Peyer's patch (tissue), 4 donors: ENCODE measurements around the gene CTTNBP2NL. TPM values are rescaled to one million over a fixed set of nuclear protein-coding genes. Genes with fewer than 3 reads are reported as not detected.
"Not testable (repeated sequence)": the region's sequence is repeated elsewhere in the genome, so short reads cannot be mapped to it uniquely, and the experiment has no call there.

Experiments
- DNase-seq, 3 donors: peaks; one replicate each; pipeline ENCODE4 v3.0.0-alpha.2; 2017 to 2019
- H3K27ac ChIP-seq, 4 donors: fragments of 200-600 bp; sonication (generic); one replicate each; pipeline ENCODE4 v1.5.1; 2016 to 2019
- H3K27me3 ChIP-seq, 2 donors: fragments of 200-600 bp; sonication (generic); one replicate each; pipeline ENCODE4 v1.5.1; 2019
- H3K36me3 ChIP-seq, 3 donors: fragments of 200-600 bp; sonication (generic); one replicate each; pipeline ENCODE4 v1.5.1; 2016 to 2019
- H3K4me1 ChIP-seq, 4 donors: fragments of 200-600 bp; sonication (generic); one replicate each; pipeline ENCODE4 v1.5.1; 2016 to 2019
- H3K4me3 ChIP-seq, 4 donors: fragments of 200-600 bp; sonication (generic); 1 replicate in 3 of 4; 2 replicates in 1 of 4; pipeline ENCODE4 v1.5.1; 2016 to 2019; ENCODE audit warnings: mild to moderate bottlenecking in 1 of 4
- H3K9me3 ChIP-seq, 4 donors: fragments of 200-600 bp; sonication (generic); one replicate each; pipeline ENCODE4 v1.5.1; 2016 to 2019; ENCODE audit warnings: mild to moderate bottlenecking in 1 of 4
- CTCF ChIP-seq, 6 experiments: fragments of 450-650 bp in 4 of 6; fragments of 200-600 bp in 2 of 6; sonication (generic) in 1 of 6; IDR thresholded peaks; one replicate each; pipeline ENCODE4 v1.5.1; 2017 to 2019; ENCODE audit warnings: antibody characterized with exemption in 6 of 6, mild to moderate bottlenecking in 3 of 6, moderate library complexity in 1 of 6
- POLR2A ChIP-seq, 2 donors: fragments of 450-650 bp; IDR thresholded peaks; one replicate each; pipeline ENCODE4 v1.5.1; 2017; ENCODE audit warnings: antibody characterized with exemption in 2 of 2, mild to moderate bottlenecking in 2 of 2, moderate library complexity in 2 of 2
- total RNA-seq, 4 donors: library from RNA; depleted of rRNA; stranded (reverse); fragments of >200 nt; gene quantifications; one replicate each; pipeline ENCODE4 v1.1.0, GENCODE V29; 2016

CTTNBP2NL gene
- total RNA-seq, 4 donors from 2014 or later, result 28.4 to 81.7 (median 59.1) TPM

DNA sequence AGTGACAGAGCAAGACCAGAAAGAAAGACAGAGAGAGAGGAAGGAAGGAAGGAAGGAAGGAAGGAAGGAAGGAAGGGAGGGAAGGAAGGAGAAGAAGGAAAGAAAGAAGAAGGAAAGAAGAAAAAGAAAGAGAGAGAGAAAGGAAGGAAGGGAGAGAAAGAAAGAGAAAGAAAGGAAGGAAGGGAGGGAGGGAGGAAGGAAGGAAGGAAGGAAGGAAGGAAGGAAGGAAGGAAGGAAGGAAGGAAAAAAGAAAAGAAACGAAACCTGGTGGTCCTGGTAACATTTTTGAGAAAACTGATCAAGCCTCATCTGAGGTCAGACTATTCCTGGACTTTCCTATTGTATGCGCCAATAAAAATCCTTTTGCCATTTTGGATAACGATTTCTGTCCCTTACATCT lies 8.2 kb upstream of the CTTNBP2NL start:
- Histone ChIP-seq H3K27ac (no peak overlapping the region), H3K36me3 (no peaks in the 10 kb centered on the region), H3K9me3 (no peaks in the 10 kb centered on the region), H3K27me3 (no peaks in the 10 kb centered on the region), H3K4me1 (peaks cover 0 to 11% (median 1%) of the 10 kb centered on the region in 4 donors), H3K4me3 (no peak overlapping the region)
- DNase-seq, result no peak
- TF ChIP-seq CTCF (IDR thresholded peaks at IDR 0.05) (no peak), POLR2A (IDR thresholded peaks at IDR 0.05) (no peak)

DNA sequence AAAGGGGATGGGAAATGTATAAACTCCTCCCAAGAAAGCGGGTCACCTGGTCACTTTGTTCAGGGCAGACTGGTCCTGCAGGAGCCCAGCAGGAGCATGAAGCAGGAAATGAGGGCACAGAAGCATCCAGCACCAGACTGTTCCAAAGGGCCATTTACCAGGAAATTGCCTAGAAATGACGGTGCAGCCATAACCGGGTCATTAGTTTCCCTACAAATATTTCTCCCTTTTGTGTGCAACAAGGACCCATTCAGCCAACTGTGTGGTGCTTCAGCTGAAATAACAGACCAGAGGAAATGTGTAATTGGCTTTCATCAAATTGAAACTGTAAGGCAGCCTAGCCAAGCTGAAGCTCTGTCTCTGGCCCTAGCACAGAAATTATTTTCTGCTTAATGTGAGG lies 7.6 kb upstream of the CTTNBP2NL start:
- no peak for TF ChIP-seq CTCF (IDR thresholded peaks at IDR 0.05)
- no peak for TF ChIP-seq POLR2A (IDR thresholded peaks at IDR 0.05)
- DNase-seq, result no peak
- Histone ChIP-seq H3K4me3 (no peak overlapping the region), H3K36me3 (no peaks in the 10 kb centered on the region), H3K4me1 (peaks cover 0 to 17% (median 1%) of the 10 kb centered on the region in 4 donors), H3K27ac (no peak overlapping the region), H3K27me3 (no peaks in the 10 kb centered on the region), H3K9me3 (no peaks in the 10 kb centered on the region)

DNA sequence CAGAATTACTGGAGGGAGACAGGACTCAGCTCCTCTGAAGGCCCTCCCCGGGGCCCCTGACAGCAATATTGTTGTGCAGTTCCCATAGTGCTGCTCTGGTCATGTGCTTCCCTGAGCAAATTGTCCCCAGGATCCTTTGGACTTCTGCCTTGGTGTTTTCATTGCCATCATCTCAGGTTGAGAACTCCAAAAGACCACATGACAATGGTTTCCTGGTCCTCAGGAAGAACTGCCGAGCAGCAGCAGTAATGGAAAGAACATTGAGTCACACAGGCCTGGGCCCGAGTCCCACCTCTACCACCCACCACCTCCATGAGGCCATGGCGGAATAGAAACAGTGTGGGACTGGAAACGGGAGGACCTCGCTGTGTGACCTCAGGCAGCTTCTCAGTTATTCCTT lies 6.3 kb upstream of the CTTNBP2NL start:
- TF ChIP-seq POLR2A (IDR thresholded peaks at IDR 0.05) (no peak), CTCF (IDR thresholded peaks at IDR 0.05) (no peak)
- no peak for DNase-seq
- Histone ChIP-seq H3K27me3 (no peaks in the 10 kb centered on the region), H3K4me3 (no peak overlapping the region), H3K4me1 (peaks cover 0 to 26% (median 4%) of the 10 kb centered on the region in 4 donors), H3K27ac (peak overlapping the region in 1 of 4 donors; percentile 31), H3K9me3 (no peaks in the 10 kb centered on the region), H3K36me3 (no peaks in the 10 kb centered on the region)

- not testable (repeated sequence) for DNase-seq, H3K36me3 ChIP-seq, H3K9me3 ChIP-seq, H3K27me3 ChIP-seq
- Histone ChIP-seq H3K4me3 (peak overlapping the region in 2 of 4 donors; percentile 46 to 49), H3K4me1 (peaks cover 0 to 32% (median 7%) of the 10 kb centered on the region in 4 donors), H3K27ac (peak overlapping the region in 1 of 4 donors; percentile 82)
Observed at GRCh38 chr1:112390335-112390734, 5.7 kb upstream of the CTTNBP2NL start.

GRCh38 chr1:112390775-112391602 lies 5.0 kb upstream of the CTTNBP2NL start:
- Histone ChIP-seq H3K9me3 (no peaks in the 10 kb centered on the region), H3K36me3 (no peaks in the 10 kb centered on the region), H3K27ac (peak overlapping the region; percentile 27 to 84 (median 60)), H3K4me3 (peak overlapping the region; percentile 11 to 49 (median 29)), H3K27me3 (no peaks in the 10 kb centered on the region), H3K4me1 (peaks cover 0 to 34% (median 9%) of the 10 kb centered on the region in 4 donors)
- peak in 1 of 2 donors; percentile 42 for TF ChIP-seq POLR2A (IDR thresholded peaks at IDR 0.05)
- TF ChIP-seq CTCF (IDR thresholded peaks at IDR 0.05), result peak; percentile 87 to 98 (median 96)
- DNase-seq, result peak; percentile 80 to 96 (median 87)

DNA sequence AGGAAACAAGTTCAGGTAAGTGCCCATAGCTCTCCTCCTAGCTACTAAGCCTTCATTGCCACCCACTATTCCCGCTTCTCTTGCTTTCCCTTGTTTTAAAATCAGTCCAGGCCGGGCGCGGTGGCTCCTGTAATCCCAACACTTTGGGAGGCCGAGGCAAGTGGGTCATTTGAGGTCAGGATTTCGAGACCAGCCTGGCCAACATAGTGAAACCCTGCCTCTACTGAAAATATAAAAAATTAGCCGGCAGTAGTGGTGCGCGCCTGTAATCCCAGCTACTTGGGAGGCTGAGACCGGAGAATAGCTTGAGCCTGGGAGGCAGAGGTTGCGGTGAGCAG lies 4.4 kb upstream of the CTTNBP2NL start:
- Histone ChIP-seq H3K4me3 (peak overlapping the region in 2 of 4 donors; percentile 46 to 49), H3K27me3 (no peaks in the 10 kb centered on the region), H3K27ac (peak overlapping the region; percentile 27 to 84 (median 60)), H3K9me3 (no peaks in the 10 kb centered on the region), H3K4me1 (peaks cover 0 to 34% (median 9%) of the 10 kb centered on the region in 4 donors), H3K36me3 (no peaks in the 10 kb centered on the region)
- DNase-seq, result no peak
- TF ChIP-seq POLR2A (IDR thresholded peaks at IDR 0.05) (no peak), CTCF (IDR thresholded peaks at IDR 0.05) (no peak)
